GM23338 (cell line): ENCODE results near the gene TGM6.

ENCODE experiments used
- CREB1 ChIP-seq: fragments of 250-450 bp; sonication (Bioruptor Pico); IDR thresholded peaks from 2 replicates; pipeline ENCODE4 v1.5.0; 2020; ENCODE audit warnings: low read depth, mild to moderate bottlenecking, moderate library complexity
- CTCF ChIP-seq, 2 experiments: fragments of 200-600 bp in 1 of 2; sonication (generic) in 1 of 2; conservative IDR thresholded peaks; 2 replicates each; pipeline versions ENCODE4 v1.5.1 to v1.6.1; 2016 to 2017; ENCODE audit warnings: antibody characterized with exemption in 2 of 2, low read depth in 2 of 2, mild to moderate bottlenecking in 2 of 2, moderate library complexity in 1 of 2
- EZH2 ChIP-seq: fragments of 200-600 bp; sonication (generic); IDR thresholded peaks from one replicate; pipeline ENCODE4 v1.8.0; 2017; ENCODE audit warnings: antibody characterized with exemption, mild to moderate bottlenecking, low read depth; ENCODE audit not compliant: unreplicated experiment
- POLR2AphosphoS5 ChIP-seq: IDR thresholded peaks from 2 replicates; pipeline ENCODE4 v1.6.1; 2016; ENCODE audit warnings: antibody characterized with exemption, low read depth
- ZNF331 ChIP-seq: fragments of 250-450 bp; sonication (Bioruptor Pico); IDR thresholded peaks from 2 replicates; pipeline ENCODE4 v1.5.0; 2020; ENCODE audit warnings: low read depth, mild to moderate bottlenecking, moderate library complexity

GRCh38 chr20:2431185-2431584 lies 50.5 kb downstream of the TGM6 start:
- TF ChIP-seq POLR2AphosphoS5 = no peak
- TF ChIP-seq CTCF (conservative IDR thresholded peaks at IDR 0.05; ENCODE audit: low read depth in 2 of 2) = no peak
- no peak for TF ChIP-seq EZH2
- TF ChIP-seq ZNF331 (CRISPR knock-in tag) = no peak
- TF ChIP-seq CREB1 (CRISPR knock-in tag) = no peak
